Heart left ventricle (tissue), 16 donors: ENCODE results near the gene TMEM250. TPM values are rescaled to one million over a fixed set of nuclear protein-coding genes. Genes with fewer than 3 reads are reported as not detected.

ENCODE experiments used
- ATAC-seq, 4 donors: fragments of 200-7000 bp; cut with Tn5 transposase; one replicate each; pipeline ENCODE4 v1.9.1; 2020 to 2022; ENCODE audit warnings: moderate library complexity in 4 of 4, mild to moderate bottlenecking in 3 of 4, moderate number of reproducible peaks in 1 of 4
- DNase-seq, 5 donors: peaks; one replicate each; pipeline ENCODE4 v3.0.0-alpha.2; 2020
- H3K27ac ChIP-seq, 12 donors: fragments of 200-600 bp; sonication (generic) in 4 of 12; one replicate each; pipeline versions ENCODE4 v1.5.0 to v1.8.0; 2016 to 2022; ENCODE audit warnings: mild to moderate bottlenecking in 2 of 12
- H3K27me3 ChIP-seq, 9 donors: fragments of 200-600 bp; sonication (generic) in 2 of 9; one replicate each; pipeline versions ENCODE4 v1.5.1 to v1.8.0; 2016 to 2022; ENCODE audit warnings: mild to moderate bottlenecking in 3 of 9
- H3K36me3 ChIP-seq, 9 donors: fragments of 200-600 bp; sonication (generic) in 2 of 9; one replicate each; pipeline versions ENCODE4 v1.5.0 to v1.8.0; 2018 to 2022; ENCODE audit warnings: mild to moderate bottlenecking in 2 of 9
- H3K4me1 ChIP-seq, 12 donors: fragments of 200-600 bp; sonication (generic) in 4 of 12; one replicate each; pipeline versions ENCODE4 v1.5.0 to v1.8.0; 2016 to 2022; ENCODE audit warnings: mild to moderate bottlenecking in 3 of 12
- H3K4me3 ChIP-seq, 12 donors: fragments of 200-600 bp; sonication (generic) in 4 of 12; one replicate each; pipeline versions ENCODE4 v1.5.0 to v1.8.0; 2017 to 2022; ENCODE audit warnings: mild to moderate bottlenecking in 9 of 12, moderate library complexity in 4 of 12
- H3K9me3 ChIP-seq, 12 donors: fragments of 200-600 bp; sonication (generic) in 4 of 12; one replicate each; pipeline versions ENCODE4 v1.5.0 to v1.8.0; 2016 to 2022; ENCODE audit warnings: mild to moderate bottlenecking in 1 of 12
- CTCF ChIP-seq, 12 donors: fragments of 200-600 bp; sonication (generic) in 4 of 12; IDR thresholded peaks; one replicate each; pipeline versions ENCODE4 v1.5.0 to v1.8.0; 2018 to 2022; ENCODE audit warnings: antibody characterized with exemption in 12 of 12, mild to moderate bottlenecking in 5 of 12
- POLR2A ChIP-seq, 2 donors: fragments of 450-650 bp; IDR thresholded peaks; one replicate each; pipeline ENCODE4 v1.6.1; 2017; ENCODE audit warnings: antibody characterized with exemption in 2 of 2, mild to moderate bottlenecking in 2 of 2, moderate library complexity in 2 of 2
- WGBS, 4 donors: extraction: QIAGEN DNeasy Blood & Tissue Kit in 2 of 4; methylation state at CpG; one replicate each; pipeline versions ENCODE4 v1.1.5 to v1.1.7; 2013 to 2018; 5-methylcytosine and 5-hydroxymethylcytosine counted together
- intact Hi-C, 10 donors: fragments of 100-400 bp; cut with DNase I; formaldehyde crosslinking; loops; one replicate each; pipeline versions ENCODE4 v1.11.1 to v1.14.2; 2022
- polyA plus RNA-seq, 2 donors: library from polyadenylated mRNA; stranded (reverse); fragments of 200-250 nt; gene quantifications; one replicate each; pipeline ENCODE4 v1.2.3, GENCODE V29; 2013
- total RNA-seq, 9 donors: library from RNA; depleted of rRNA in 2 of 9; stranded (reverse); fragments of >200 nt in 2 of 9; fragmentation: NEBNext Ultra II Directional in 3 of 9; extraction: Animal tissue kit (Norgen Biotek cat#: 25700) in 3 of 9; gene quantifications; one replicate each; pipeline versions ENCODE4 v1.1.0 to v1.2.4, GENCODE V29; 2016 to 2023
- donor health status: ischemic (EF 13 %, LVEDD 7.1; RV severe dilation, severe dysfunction).
- donor health status: healthy with polysubstance abuse.
- donor health status: DM: no; HTN: yes; CAD: no.
- donor health status: DM: no; HTN: no; CAD: no.
- donor health status: ischemic (EF 25% LVEDD 6.9; RV normal size, moderate dysfunction).
- donor health status: ischemic (EF 25% LVEDD 5.7; RV mildly dilated, moderate dysfunction).
- donor health status: healthy.
- donor health status: DM: yes; HTN: yes; CAD: no.
- donor health status: ischemic (EF 35%, LVEDD 5.7; RV mildly dilated, moderate dysfunction).
- donor health status: nonischemic (EF 11% LVEDD 7.7; RV severe dilation, severe dysfunction).
- donor health status: DM: yes; HTN: yes; CAD: no.
- donor health status: PGD.
- donor health status: ischemic (EF 29% LVEDD 5.4; RV normal size, mild dysfunction).
- donor health status: nonischemic (EF 23%, LVEDD 6.1; RV moderate dilation, normal function).

Gene TMEM250
- total and polyA plus RNA-seq, 11 donors = 11.6 to 37.0 (median 19.9) TPM

GRCh38 chr9:136141682-136142413 is 23.2 kb upstream of the TMEM250 start:
- Histone ChIP-seq H3K9me3 (no peaks in the 10 kb centered on the region), H3K27me3 (peaks cover 0 to 55% (median 11%) of the 10 kb centered on the region in 9 donors), H3K36me3 (no peaks in the 10 kb centered on the region), H3K4me3 (no peak overlapping the region), H3K27ac (no peak overlapping the region), H3K4me1 (peaks cover 0 to 5% (median 0%) of the 10 kb centered on the region in 12 donors)
- no peak for ATAC-seq
- TF ChIP-seq POLR2A (IDR thresholded peaks at IDR 0.05) (no peak), CTCF (IDR thresholded peaks at IDR 0.05) (no peak)
- intact Hi-C loops = loop anchor here in 4 of 10 donors (5.0 to 10.0 kb wide), 2 partner anchors 85 to 143 kb away; no protein-coding TSS in a partner anchor
- 76 to 83% (median 78%) methylated on average over 18 to 19 of the region's 19 CpGs for WGBS, 4 donors
- DNase-seq = peak in 1 of 5 donors; percentile 14

- Histone ChIP-seq H3K27ac (no peak overlapping the region), H3K9me3 (no peaks in the 10 kb centered on the region), H3K4me3 (no peak overlapping the region), H3K27me3 (peaks cover 0 to 49% (median 14%) of the 10 kb centered on the region in 9 donors), H3K36me3 (no peaks in the 10 kb centered on the region), H3K4me1 (peaks cover 0 to 5% (median 0%) of the 10 kb centered on the region in 12 donors)
- intact Hi-C loops = loop anchor here in 4 of 10 donors (5.0 to 10.0 kb wide), 2 partner anchors 86 to 144 kb away; no protein-coding TSS in a partner anchor
- TF ChIP-seq CTCF (IDR thresholded peaks at IDR 0.05) (no peak), POLR2A (IDR thresholded peaks at IDR 0.05) (no peak)
- DNase-seq (peak in 2 of 5 donors; percentile 20 to 52), ATAC-seq (peak in 2 of 4 donors; percentile 27 to 31)
- WGBS, 4 donors = 55 to 71% (median 63%) methylated on average over 14 of the region's 14 CpGs
Measured at GRCh38 chr9:136140966-136141365, 22.3 kb upstream of the TMEM250 start.

DNA sequence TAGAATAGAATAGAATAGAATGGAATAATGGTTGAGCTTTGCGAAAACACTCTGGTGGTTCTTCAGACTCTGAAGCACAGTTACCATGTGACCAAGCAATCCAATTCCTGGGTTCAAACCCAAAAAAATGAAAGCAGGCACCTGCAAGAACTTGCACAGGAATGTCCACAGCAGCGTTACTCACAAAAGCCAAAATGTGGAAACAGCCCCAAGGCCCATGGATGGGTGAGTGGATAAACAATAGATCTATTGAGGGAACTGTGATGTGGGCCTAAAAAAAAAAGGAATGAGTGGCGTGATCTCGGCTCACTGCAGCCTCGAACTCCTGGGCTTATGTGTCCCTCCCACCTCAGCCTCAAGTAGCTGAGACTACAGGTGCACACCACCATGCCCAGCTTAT is 21.4 kb upstream of the TMEM250 start:
- DNase-seq (no peak), ATAC-seq (no peak)
- peaks cover 0 to 13% (median 0%) of the 10 kb centered on the region in 12 donors for H3K4me1 ChIP-seq
- H3K27ac ChIP-seq = no peak overlapping the region
- peaks cover 0 to 51% (median 17%) of the 10 kb centered on the region in 9 donors for H3K27me3 ChIP-seq
- H3K4me3 ChIP-seq = no peak overlapping the region
- H3K36me3 ChIP-seq = no peaks in the 10 kb centered on the region
- TF ChIP-seq CTCF (IDR thresholded peaks at IDR 0.05) (no peak), POLR2A (IDR thresholded peaks at IDR 0.05) (no peak)
- WGBS, 4 donors = 89 to 96% (median 92%) methylated on average over 5 of the region's 5 CpGs
- no peaks in the 10 kb centered on the region for H3K9me3 ChIP-seq
- intact Hi-C loops = loop anchor here in 4 of 10 donors (5.0 to 10.0 kb wide), 2 partner anchors 87 to 145 kb away; no protein-coding TSS in a partner anchor

GRCh38 chr9:136138566-136138965 is 19.9 kb upstream of the TMEM250 start:
- Histone ChIP-seq H3K36me3 (no peaks in the 10 kb centered on the region), H3K27me3 (peaks cover 0 to 49% (median 25%) of the 10 kb centered on the region in 9 donors), H3K27ac (no peak overlapping the region), H3K4me1 (peaks cover 0 to 18% (median 1%) of the 10 kb centered on the region in 12 donors), H3K9me3 (no peaks in the 10 kb centered on the region), H3K4me3 (no peak overlapping the region)
- intact Hi-C loops = no loop called here
- 11 to 24% (median 15%) methylated on average over 7 to 9 of the region's 9 CpGs for WGBS, 4 donors
- no peak for TF ChIP-seq POLR2A (IDR thresholded peaks at IDR 0.05)
- peak in 3 of 12 donors; percentile 9 to 26 (median 26) for TF ChIP-seq CTCF (IDR thresholded peaks at IDR 0.05)
- no peak for ATAC-seq
- no peak for DNase-seq
